BJ (cell line): Measurements from ENCODE around the gene S100A5. TPM values are rescaled to one million over a fixed set of nuclear protein-coding genes. Genes with fewer than 3 reads are reported as not detected.
"Not testable (repeated sequence)": the region's sequence is repeated elsewhere in the genome, so short reads cannot be mapped to it uniquely, and the experiment has no call there.

Experiments
- CTCF ChIA-PET: fragments of 350-600 bp; formaldehyde crosslinking; extraction: SDS; loops from one replicate; lab custom pipeline; 2021; ENCODE audit warnings: antibody characterized with exemption, inconsistent platforms; lab: Yijun Ruan, JAX
- POLR2A ChIA-PET: fragments of 300-600 bp; sonication (Branson Sonifier 250); formaldehyde crosslinking; extraction: SDS; loops from one replicate; lab custom pipeline; 2021; ENCODE audit warnings: antibody characterized with exemption; lab: Charles Lee
- DNase-seq: peaks from one replicate; pipeline ENCODE4 v3.0.0-alpha.2; 2011; ENCODE audit warnings: low read depth
- H3K27me3 ChIP-seq: 2 replicates; pipeline ENCODE4 v1.6.0; 2011; ENCODE audit warnings: low read length; ENCODE audit not compliant: control insufficient read depth, insufficient read depth
- H3K36me3 ChIP-seq: 2 replicates; pipeline ENCODE4 v1.5.1; 2011; ENCODE audit warnings: low read length; ENCODE audit not compliant: control insufficient read depth, insufficient read depth
- H3K4me3 ChIP-seq: 2 replicates; pipeline ENCODE4 v1.5.1; 2011; ENCODE audit warnings: low read depth, mild to moderate bottlenecking, control low read depth, low read length
- CTCF ChIP-seq: IDR thresholded peaks from 2 replicates; pipeline ENCODE4 v1.5.1; 2011; ENCODE audit warnings: low read depth, mild to moderate bottlenecking, control low read depth, inconsistent platforms, low read length, moderate library complexity; ENCODE audit not compliant: insufficient read depth
- polyA minus RNA-seq: library from RNA; depleted of rRNA, polyadenylated mRNA; stranded (reverse); fragments of >200 nt; gene quantifications from 2 replicates; pipeline ENCODE4 v1.2.3, GENCODE V29; 2011; rRNA and poly(A)+ RNA removed
- polyA plus RNA-seq: library from polyadenylated mRNA; depleted of rRNA; stranded (reverse); fragments of >200 nt; gene quantifications from 2 replicates; pipeline ENCODE4 v1.2.3, GENCODE V29; 2011; rRNA removed

The S100A5 gene
- 0.28 and 0.40 TPM in 2 replicates for polyA plus RNA-seq
- polyA minus RNA-seq, result not detected in 2 replicates

- Histone ChIP-seq H3K27me3 (no peaks in the 10 kb centered on the region), H3K36me3 (no peaks in the 10 kb centered on the region), H3K4me3 (no peak within 1 kb of the TSS)
- no peak for DNase-seq
- POLR2A ChIA-PET, result no interaction called here
- CTCF ChIA-PET, result interaction anchor here (1.0 to 5.4 kb wide), 8 partner anchors 8 to 45 kb away, joined by 3 to 31 read pairs (median 5); partner anchors contain the start of gene S100A2
- TF ChIP-seq CTCF, result no peak
These were observed at the start of gene S100A5 for GRCh38 chr1:153540394-153541361. Gene S100A5 (minus strand): TSS chr1:153540934. CDS start chr1:153540191, 743 bp downstream.

GRCh38 chr1:153588482-153588881 lies 47.7 kb upstream of the S100A5 start:
- Histone ChIP-seq H3K36me3 (no peaks in the 10 kb centered on the region), H3K27me3 (no peaks in the 10 kb centered on the region), H3K4me3 (no peak overlapping the region)
- CTCF ChIA-PET, result interaction anchor here (0.6 kb wide), 1 partner anchor 161 kb away, joined by 3 read pairs; no protein-coding TSS in a partner anchor
- no peak for TF ChIP-seq CTCF
- no peak for DNase-seq
- POLR2A ChIA-PET, result no interaction called here

DNA sequence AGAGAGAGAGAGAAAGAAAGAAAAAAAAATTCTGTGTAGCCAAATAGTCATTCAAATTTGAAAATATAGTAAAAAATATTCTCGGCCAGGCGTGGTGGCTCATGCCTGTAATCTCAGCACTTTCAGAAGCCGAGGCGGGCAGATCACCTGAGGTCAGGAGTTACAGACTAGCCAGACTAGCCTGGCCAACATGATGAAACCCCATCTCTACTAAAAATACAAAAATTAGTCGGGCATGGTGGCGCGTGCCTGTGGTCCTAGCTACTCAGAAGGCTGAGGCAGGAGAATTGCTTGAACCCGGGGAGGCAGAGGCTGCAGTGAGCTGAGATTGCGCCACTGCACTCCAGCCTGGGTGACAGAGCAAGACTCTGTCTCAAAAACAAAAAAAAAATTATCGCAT lies 47.3 kb upstream of the S100A5 start:
- H3K36me3 ChIP-seq, CTCF ChIA-PET, H3K27me3 ChIP-seq, POLR2A ChIA-PET, DNase-seq, H3K4me3 ChIP-seq: not testable (repeated sequence)

DNA sequence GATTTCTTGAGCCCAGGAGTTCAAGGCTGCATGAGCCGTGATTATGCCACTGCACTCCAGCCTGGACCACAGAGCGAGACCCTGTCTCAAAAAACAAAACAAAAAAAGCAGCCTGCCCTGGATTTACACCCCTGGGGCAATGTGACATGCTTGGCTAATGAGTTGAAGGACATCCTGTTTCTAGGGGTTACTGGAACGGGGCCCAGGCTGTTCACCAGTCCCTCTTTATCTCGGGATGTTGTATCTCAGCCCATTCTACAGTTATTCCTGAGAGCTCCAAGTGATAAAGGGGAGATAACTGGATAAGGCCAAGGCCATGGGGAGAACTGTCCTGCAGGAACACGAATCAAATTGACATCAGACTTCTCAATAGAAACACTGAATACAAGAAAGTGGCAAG lies 46.6 kb upstream of the S100A5 start:
- no peak for DNase-seq

GRCh38 chr1:153586347-153586746 lies 45.6 kb upstream of the S100A5 start:
- Histone ChIP-seq H3K4me3 (no peak overlapping the region), H3K36me3 (no peaks in the 10 kb centered on the region), H3K27me3 (no peaks in the 10 kb centered on the region)
- ChIA-PET CTCF (interaction anchor here (1.1 to 1.7 kb wide), 2 partner anchors 14 to 76 kb away, joined by 3 to 8 read pairs; no protein-coding TSS in a partner anchor), POLR2A (no interaction called here)
- TF ChIP-seq CTCF, result no peak
- DNase-seq, result no peak

More for the DNA sequence above, 46.6 kb upstream of the S100A5 start:
- Histone ChIP-seq H3K4me3 (no peak overlapping the region), H3K27me3 (no peaks in the 10 kb centered on the region), H3K36me3 (no peaks in the 10 kb centered on the region)
- CTCF ChIA-PET, result interaction anchor here (1.0 kb wide), 1 partner anchor 30 kb away, joined by 4 read pairs; no protein-coding TSS in a partner anchor
- POLR2A ChIA-PET, result no interaction called here
- no peak for TF ChIP-seq CTCF
